GM23338 (cell line): Measurements from ENCODE around the gene SH3GL3. TPM values are rescaled to one million over a fixed set of nuclear protein-coding genes. Genes with fewer than 3 reads are reported as not detected.

Source experiments
- ATAC-seq: fragments of 200-7000 bp; cut with Tn5 transposase; 3 replicates; pipeline ENCODE4 v1.9.1; 2020
- DNase-seq: peaks from one replicate; pipeline ENCODE4 v3.0.0-alpha.2; 2015; ENCODE audit warnings: low spot score
- H2AFZ ChIP-seq: fragments of 200-600 bp; sonication (generic); 2 replicates; pipeline ENCODE4 v1.8.0; 2016; ENCODE audit warnings: antibody characterized with exemption, mild to moderate bottlenecking, moderate library complexity
- H3F3A ChIP-seq: fragments of 200-600 bp; sonication (generic); replicated peaks from 2 replicates; pipeline ENCODE4 v1.8.0; 2017; ENCODE audit warnings: antibody characterized with exemption, mixed run types, low read depth
- H3K27ac ChIP-seq: fragments of 200-600 bp; sonication (generic); 2 replicates; pipeline ENCODE4 v1.6.1; 2016; ENCODE audit warnings: low read depth
- H3K27me3 ChIP-seq: fragments of 200-600 bp; sonication (generic); 2 replicates; pipeline ENCODE4 v1.8.0; 2016; ENCODE audit warnings: mild to moderate bottlenecking, mixed run types, moderate library complexity; ENCODE audit not compliant: insufficient read depth
- H3K36me3 ChIP-seq: fragments of 200-600 bp; sonication (generic); 2 replicates; pipeline ENCODE4 v1.8.0; 2016; ENCODE audit warnings: mild to moderate bottlenecking; ENCODE audit not compliant: insufficient read depth
- H3K4me1 ChIP-seq: fragments of 200-600 bp; sonication (generic); 2 replicates; pipeline ENCODE4 v1.8.0; 2016; ENCODE audit warnings: mild to moderate bottlenecking, moderate library complexity; ENCODE audit not compliant: insufficient read depth
- H3K4me2 ChIP-seq: fragments of 200-600 bp; sonication (generic); 2 replicates; pipeline ENCODE4 v1.7.1; 2017; ENCODE audit warnings: mixed run types
- H3K4me3 ChIP-seq: fragments of 200-600 bp; sonication (generic); 2 replicates; pipeline ENCODE4 v1.6.1; 2016; ENCODE audit warnings: mixed run types
- H3K79me2 ChIP-seq: fragments of 200-600 bp; sonication (generic); replicated peaks from 2 replicates; pipeline ENCODE4 v1.8.0; 2017; ENCODE audit warnings: mild to moderate bottlenecking; ENCODE audit not compliant: insufficient read depth
- H3K9me2 ChIP-seq: fragments of 200-600 bp; sonication (generic); 2 replicates; pipeline ENCODE4 v1.8.0; 2017; ENCODE audit not compliant: insufficient read depth
- H4K20me1 ChIP-seq: fragments of 200-600 bp; sonication (generic); replicated peaks from 2 replicates; pipeline ENCODE4 v1.8.0; 2017; ENCODE audit warnings: mild to moderate bottlenecking; ENCODE audit not compliant: insufficient read depth
- H3K27ac Mint-ChIP-seq: 2 replicates; pipeline ENCODE4 v1.8.0; 2020; ENCODE audit warnings: inconsistent platforms, mild to moderate bottlenecking, moderate library complexity, mixed read lengths
- H3K27me3 Mint-ChIP-seq: 3 replicates; pipeline ENCODE4 v1.8.0; 2022; ENCODE audit warnings: low read depth, mild to moderate bottlenecking, moderate library complexity, mixed read lengths, inconsistent platforms; ENCODE audit not compliant: insufficient read depth, poor library complexity
- H3K36me3 Mint-ChIP-seq: 3 replicates; pipeline ENCODE4 v1.8.0; 2021; ENCODE audit warnings: low read depth, mild to moderate bottlenecking, inconsistent platforms, moderate library complexity, mixed read lengths
- H3K4me1 Mint-ChIP-seq: 3 replicates; pipeline ENCODE4 v1.8.0; 2020; ENCODE audit warnings: mild to moderate bottlenecking, inconsistent platforms, mixed read lengths
- H3K4me3 Mint-ChIP-seq: 3 replicates; pipeline ENCODE4 v1.8.0; 2021; ENCODE audit warnings: moderate library complexity, mild to moderate bottlenecking, inconsistent platforms, mixed read lengths
- H3K9me3 Mint-ChIP-seq: 3 replicates; pipeline ENCODE4 v1.8.0; 2020; ENCODE audit warnings: moderate library complexity, mild to moderate bottlenecking, inconsistent platforms, mixed read lengths
- CREB1 ChIP-seq: fragments of 250-450 bp; sonication (Bioruptor Pico); IDR thresholded peaks from 2 replicates; pipeline ENCODE4 v1.5.0; 2020; ENCODE audit warnings: low read depth, mild to moderate bottlenecking, moderate library complexity
- CTCF ChIP-seq, 2 experiments: fragments of 200-600 bp in 1 of 2; sonication (generic) in 1 of 2; conservative IDR thresholded peaks; 2 replicates each; pipeline versions ENCODE4 v1.5.1 to v1.6.1; 2016 to 2017; ENCODE audit warnings: antibody characterized with exemption in 2 of 2, low read depth in 2 of 2, mild to moderate bottlenecking in 2 of 2, moderate library complexity in 1 of 2
- ETS1 ChIP-seq: IDR thresholded peaks from 2 replicates; pipeline ENCODE4 v1.6.1; 2016; ENCODE audit warnings: antibody characterized with exemption
- EZH2 ChIP-seq: fragments of 200-600 bp; sonication (generic); IDR thresholded peaks from one replicate; pipeline ENCODE4 v1.8.0; 2017; ENCODE audit warnings: antibody characterized with exemption, mild to moderate bottlenecking, low read depth; ENCODE audit not compliant: unreplicated experiment
- EZH2phosphoT487 ChIP-seq: fragments of 200-600 bp; sonication (generic); IDR thresholded peaks from one replicate; pipeline ENCODE4 v1.8.1; 2018; ENCODE audit warnings: antibody characterized with exemption; ENCODE audit not compliant: unreplicated experiment
- JUNB ChIP-seq: IDR thresholded peaks from one replicate; pipeline ENCODE4 v1.6.1; 2016; ENCODE audit warnings: antibody characterized with exemption; ENCODE audit not compliant: unreplicated experiment
- NANOG ChIP-seq: IDR thresholded peaks from 2 replicates; pipeline ENCODE4 v1.6.1; 2016; ENCODE audit warnings: antibody characterized with exemption, borderline replicate concordance
- POLR2AphosphoS5 ChIP-seq: IDR thresholded peaks from 2 replicates; pipeline ENCODE4 v1.6.1; 2016; ENCODE audit warnings: antibody characterized with exemption, low read depth
- STAT1 ChIP-seq: IDR thresholded peaks from one replicate; pipeline ENCODE4 v1.6.1; 2016; ENCODE audit warnings: antibody characterized with exemption; ENCODE audit not compliant: unreplicated experiment
- ZNF114 ChIP-seq: fragments of 250-450 bp; sonication (Bioruptor Pico); IDR thresholded peaks from 2 replicates; pipeline ENCODE4 v1.5.0; 2020; ENCODE audit warnings: mild to moderate bottlenecking, moderate library complexity
- ZNF331 ChIP-seq: fragments of 250-450 bp; sonication (Bioruptor Pico); IDR thresholded peaks from 2 replicates; pipeline ENCODE4 v1.5.0; 2020; ENCODE audit warnings: low read depth, mild to moderate bottlenecking, moderate library complexity
- ZNF462 ChIP-seq: fragments of 250-450 bp; sonication (Bioruptor Pico); IDR thresholded peaks from 2 replicates; pipeline ENCODE4 v1.5.0; 2020; ENCODE audit warnings: mild to moderate bottlenecking, moderate library complexity
- polyA plus RNA-seq: library from polyadenylated mRNA; unstranded; fragments of >200 nt; fragmentation: Nextera tagmentation; extraction: Ambion mirVana; gene quantifications from 2 replicates; pipeline ENCODE4 v1.2.1, GENCODE V29; 2016
- total RNA-seq: library from RNA; depleted of rRNA; stranded (reverse); fragments of >200 nt; shearing (Covaris generic); gene quantifications from 2 replicates; pipeline ENCODE4 v1.2.3, GENCODE V29; 2014
- TF ChIP-seq, protein P1 (sequence below): IDR thresholded peaks from one replicate; pipeline ENCODE4 v1.6.1; 2018; ENCODE audit warnings: antibody characterized with exemption; ENCODE audit not compliant: unreplicated experiment

The SH3GL3 gene
- total and polyA plus RNA-seq, 2 experiments from 2014 or later = 15.9 to 21.1 TPM

DNA sequence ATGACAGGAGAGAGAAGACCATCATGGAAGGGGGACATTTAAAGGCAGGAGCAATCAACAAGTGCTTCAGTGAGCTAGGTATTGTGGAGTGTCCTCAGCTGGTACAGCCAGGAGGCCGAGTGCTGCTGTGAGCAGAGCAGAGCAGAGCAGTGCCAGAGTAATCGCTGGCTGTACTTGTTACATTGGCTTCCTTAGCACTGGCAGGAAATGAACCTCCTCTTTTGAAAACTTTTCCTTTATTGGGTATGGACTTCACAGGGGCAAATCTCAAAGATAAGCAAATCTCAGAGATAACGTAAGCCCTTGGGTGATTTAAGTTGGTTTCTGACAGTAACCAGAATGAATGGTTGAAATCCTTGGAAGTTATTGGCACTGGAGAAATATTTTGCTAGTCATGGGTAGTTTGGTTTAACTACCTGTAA is 2.1 kb downstream of the SH3GL3 start:
- no peak for TF ChIP-seq POLR2AphosphoS5
- no peak for TF ChIP-seq JUNB
- TF ChIP-seq STAT1 = no peak
- TF ChIP-seq ZNF114 (CRISPR knock-in tag) = no peak
- TF ChIP-seq NANOG = no peak
- no peak for TF ChIP-seq ETS1
- no peak for TF ChIP-seq EZH2phosphoT487
- TF ChIP-seq ZNF331 (CRISPR knock-in tag) = no peak
- TF ChIP-seq EZH2 = no peak
- no peak for TF ChIP-seq CREB1
- TF ChIP-seq CTCF (conservative IDR thresholded peaks at IDR 0.05; ENCODE audit: low read depth in 2 of 2) = no peak
- TF ChIP-seq, protein P1, sequence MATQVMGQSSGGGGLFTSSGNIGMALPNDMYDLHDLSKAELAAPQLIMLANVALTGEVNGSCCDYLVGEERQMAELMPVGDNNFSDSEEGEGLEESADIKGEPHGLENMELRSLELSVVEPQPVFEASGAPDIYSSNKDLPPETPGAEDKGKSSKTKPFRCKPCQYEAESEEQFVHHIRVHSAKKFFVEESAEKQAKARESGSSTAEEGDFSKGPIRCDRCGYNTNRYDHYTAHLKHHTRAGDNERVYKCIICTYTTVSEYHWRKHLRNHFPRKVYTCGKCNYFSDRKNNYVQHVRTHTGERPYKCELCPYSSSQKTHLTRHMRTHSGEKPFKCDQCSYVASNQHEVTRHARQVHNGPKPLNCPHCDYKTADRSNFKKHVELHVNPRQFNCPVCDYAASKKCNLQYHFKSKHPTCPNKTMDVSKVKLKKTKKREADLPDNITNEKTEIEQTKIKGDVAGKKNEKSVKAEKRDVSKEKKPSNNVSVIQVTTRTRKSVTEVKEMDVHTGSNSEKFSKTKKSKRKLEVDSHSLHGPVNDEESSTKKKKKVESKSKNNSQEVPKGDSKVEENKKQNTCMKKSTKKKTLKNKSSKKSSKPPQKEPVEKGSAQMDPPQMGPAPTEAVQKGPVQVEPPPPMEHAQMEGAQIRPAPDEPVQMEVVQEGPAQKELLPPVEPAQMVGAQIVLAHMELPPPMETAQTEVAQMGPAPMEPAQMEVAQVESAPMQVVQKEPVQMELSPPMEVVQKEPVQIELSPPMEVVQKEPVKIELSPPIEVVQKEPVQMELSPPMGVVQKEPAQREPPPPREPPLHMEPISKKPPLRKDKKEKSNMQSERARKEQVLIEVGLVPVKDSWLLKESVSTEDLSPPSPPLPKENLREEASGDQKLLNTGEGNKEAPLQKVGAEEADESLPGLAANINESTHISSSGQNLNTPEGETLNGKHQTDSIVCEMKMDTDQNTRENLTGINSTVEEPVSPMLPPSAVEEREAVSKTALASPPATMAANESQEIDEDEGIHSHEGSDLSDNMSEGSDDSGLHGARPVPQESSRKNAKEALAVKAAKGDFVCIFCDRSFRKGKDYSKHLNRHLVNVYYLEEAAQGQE = no peak
- TF ChIP-seq ZNF462 (CRISPR knock-in tag) = no peak
- Histone ChIP-seq H3K4me3 (no peak overlapping the region; the same call in 1 of the 2 replicates), H3K27me3 (peaks cover 28% of the 10 kb centered on the region), H3K4me1 (peaks cover 7% of the 10 kb centered on the region; the same call in 1 of the 2 replicates), H4K20me1 (no peaks in the 10 kb centered on the region; the same call in 1 of the 2 replicates), H2AFZ (no peak overlapping the region), H3K4me2 (no peak overlapping the region), H3K9me2 (no peaks in the 10 kb centered on the region), H3K79me2 (peaks cover 8% of the 10 kb centered on the region; the same call in 1 of the 2 replicates), H3K36me3 (no peaks in the 10 kb centered on the region), H3F3A (0 out of 2 replicates have a peak, but pooled peaks cover 5% of the 10 kb centered on the region), H3K27ac (no peak overlapping the region)
- Mint-ChIP-seq H3K4me3 (no peak overlapping the region; the same call in 2 of the 3 replicates), H3K9me3 (peaks cover 2% of the 10 kb centered on the region; the same call in 2 of the 3 replicates), H3K27me3 (peaks cover 21% of the 10 kb centered on the region), H3K27ac (no peak overlapping the region), H3K36me3 (peaks cover 3% of the 10 kb centered on the region; the same call in 2 of the 3 replicates), H3K4me1 (peaks cover 26% of the 10 kb centered on the region)
- no peak for DNase-seq
- no peak for ATAC-seq
